Hair follicle dermal papilla cell (primary cell): Measurements from ENCODE around the gene ZBTB34. TPM values are rescaled to one million over a fixed set of nuclear protein-coding genes. Genes with fewer than 3 reads are reported as not detected.

ENCODE experiments used
- total RNA-seq: library from RNA; depleted of rRNA; stranded (reverse); fragments of >200 nt; gene quantifications from 2 replicates; pipeline ENCODE4 v1.2.3, GENCODE V29; 2012

The ZBTB34 gene
- 8.9 and 11.2 TPM in 2 replicates for total RNA-seq

GRCh38 chr9:126860077-126860756 is at the start of gene ZBTB34:
TSS of gene ZBTB34 (plus strand) at chr9:126860639. CDS start at chr9:126879400, 18,761 bp downstream.

GRCh38 chr9:126914458-126915280 is 54.2 kb downstream of the ZBTB34 start, which contains the start of gene RALGPS1:
TSS of gene RALGPS1 (plus strand) at chr9:126914782. CDS start at chr9:126962290, 47,508 bp downstream.

Other genes starting within 250 kb of the ZBTB34 start
- gene LMX1B, start 246.7 kb upstream of the ZBTB34 start, total RNA-seq = under 0.01 TPM in 1 of 2 replicates, not detected in the other
- gene ZBTB43, start 55.6 kb upstream of the ZBTB34 start, total RNA-seq = 16.1 and 16.9 TPM in 2 replicates
- 4.0 and 4.1 TPM in 2 replicates for gene RALGPS1, start 54.1 kb downstream of the ZBTB34 start, total RNA-seq